Measurements from ENCODE around the gene FFAR3.

DNA sequence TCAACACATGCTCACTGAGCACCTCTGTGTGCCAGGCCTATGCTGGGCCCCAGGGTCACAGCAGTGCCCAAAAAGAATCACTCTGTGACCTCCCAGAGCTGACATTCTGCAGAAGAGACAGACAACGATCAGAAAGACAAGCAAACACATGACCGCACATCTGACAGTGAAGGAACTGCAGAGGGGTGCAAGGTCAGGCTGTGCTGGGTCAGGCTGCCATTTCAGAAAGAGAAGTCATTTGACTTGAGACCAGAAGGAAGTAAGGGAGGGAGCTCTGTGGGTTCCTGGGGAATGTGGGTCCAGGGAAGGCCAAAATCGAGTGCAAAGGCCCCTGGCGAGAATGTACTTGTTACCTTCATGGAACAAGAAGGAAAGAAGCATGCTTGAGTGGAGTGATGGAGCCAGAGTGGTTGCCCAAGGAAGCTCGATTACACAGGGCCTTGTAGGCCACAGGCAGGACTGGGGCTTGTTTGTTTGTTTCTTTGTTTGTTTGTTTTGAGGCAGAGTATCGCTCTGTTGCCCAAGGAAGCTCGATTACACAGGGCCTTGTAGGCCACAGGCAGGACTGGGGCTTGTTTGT is 40.7 kb upstream of the FFAR3 start:
- TF ChIP-seq, protein P1, sequence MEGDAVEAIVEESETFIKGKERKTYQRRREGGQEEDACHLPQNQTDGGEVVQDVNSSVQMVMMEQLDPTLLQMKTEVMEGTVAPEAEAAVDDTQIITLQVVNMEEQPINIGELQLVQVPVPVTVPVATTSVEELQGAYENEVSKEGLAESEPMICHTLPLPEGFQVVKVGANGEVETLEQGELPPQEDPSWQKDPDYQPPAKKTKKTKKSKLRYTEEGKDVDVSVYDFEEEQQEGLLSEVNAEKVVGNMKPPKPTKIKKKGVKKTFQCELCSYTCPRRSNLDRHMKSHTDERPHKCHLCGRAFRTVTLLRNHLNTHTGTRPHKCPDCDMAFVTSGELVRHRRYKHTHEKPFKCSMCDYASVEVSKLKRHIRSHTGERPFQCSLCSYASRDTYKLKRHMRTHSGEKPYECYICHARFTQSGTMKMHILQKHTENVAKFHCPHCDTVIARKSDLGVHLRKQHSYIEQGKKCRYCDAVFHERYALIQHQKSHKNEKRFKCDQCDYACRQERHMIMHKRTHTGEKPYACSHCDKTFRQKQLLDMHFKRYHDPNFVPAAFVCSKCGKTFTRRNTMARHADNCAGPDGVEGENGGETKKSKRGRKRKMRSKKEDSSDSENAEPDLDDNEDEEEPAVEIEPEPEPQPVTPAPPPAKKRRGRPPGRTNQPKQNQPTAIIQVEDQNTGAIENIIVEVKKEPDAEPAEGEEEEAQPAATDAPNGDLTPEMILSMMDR (IDR thresholded peaks at IDR 0.05; ENCODE audit: control extremely low read depth in 1 of 3, insufficient read depth in 1 of 3, low read depth in 1 of 3, low read length in 3 of 3) = no peak
- TF ChIP-seq YY1 (IDR thresholded peaks at IDR 0.05; ENCODE audit: low read depth, low read length) (no peak), POLR2A (IDR thresholded peaks at IDR 0.05; ENCODE audit: control extremely low read depth in 1 of 2, low read depth in 2 of 2, low read length in 2 of 2) (no peak), NRF1 (IDR thresholded peaks at IDR 0.05; ENCODE audit: low read depth, low read length) (no peak), EGR1 (IDR thresholded peaks at IDR 0.05; ENCODE audit: borderline replicate concordance, low read depth, low read length) (no peak), POLR2AphosphoS5 (IDR thresholded peaks at IDR 0.05; ENCODE audit: low read depth, low read length) (no peak), EZH2 (IDR thresholded peaks at IDR 0.05; ENCODE audit: low read depth, low read length, severe bottlenecking) (no peak), SUZ12 (IDR thresholded peaks at IDR 0.05; ENCODE audit: low read length) (no peak), SIN3A (conservative IDR thresholded peaks at IDR 0.05 in 1 of 2, IDR thresholded peaks at IDR 0.05 in 1 of 2; ENCODE audit: low read depth in 1 of 2, low read length in 2 of 2) (no peak), EP300 (IDR thresholded peaks at IDR 0.05; ENCODE audit: borderline replicate concordance in 1 of 2, low read depth in 2 of 2, low read length in 2 of 2) (no peak), CEBPB (IDR thresholded peaks at IDR 0.05; ENCODE audit: low read depth, low read length) (no peak), SP1 (IDR thresholded peaks at IDR 0.05; ENCODE audit: low read depth, low read length) (no peak)
- TF ChIP-seq, protein P2, sequence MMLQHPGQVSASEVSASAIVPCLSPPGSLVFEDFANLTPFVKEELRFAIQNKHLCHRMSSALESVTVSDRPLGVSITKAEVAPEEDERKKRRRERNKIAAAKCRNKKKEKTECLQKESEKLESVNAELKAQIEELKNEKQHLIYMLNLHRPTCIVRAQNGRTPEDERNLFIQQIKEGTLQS (IDR thresholded peaks at IDR 0.05; ENCODE audit: insufficient read depth, low read depth, low read length) = no peak
- TF ChIP-seq, protein P3, sequence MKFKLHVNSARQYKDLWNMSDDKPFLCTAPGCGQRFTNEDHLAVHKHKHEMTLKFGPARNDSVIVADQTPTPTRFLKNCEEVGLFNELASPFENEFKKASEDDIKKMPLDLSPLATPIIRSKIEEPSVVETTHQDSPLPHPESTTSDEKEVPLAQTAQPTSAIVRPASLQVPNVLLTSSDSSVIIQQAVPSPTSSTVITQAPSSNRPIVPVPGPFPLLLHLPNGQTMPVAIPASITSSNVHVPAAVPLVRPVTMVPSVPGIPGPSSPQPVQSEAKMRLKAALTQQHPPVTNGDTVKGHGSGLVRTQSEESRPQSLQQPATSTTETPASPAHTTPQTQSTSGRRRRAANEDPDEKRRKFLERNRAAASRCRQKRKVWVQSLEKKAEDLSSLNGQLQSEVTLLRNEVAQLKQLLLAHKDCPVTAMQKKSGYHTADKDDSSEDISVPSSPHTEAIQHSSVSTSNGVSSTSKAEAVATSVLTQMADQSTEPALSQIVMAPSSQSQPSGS (IDR thresholded peaks at IDR 0.05; ENCODE audit: low read length) = no peak

Measured in H1 (cell line).